Osteoblast (primary cell): Measurements from ENCODE around the gene CCDC159. TPM values are rescaled to one million over a fixed set of nuclear protein-coding genes. Genes with fewer than 3 reads are reported as not detected.
"Not testable (repeated sequence)": the region's sequence is repeated elsewhere in the genome, so short reads cannot be mapped to it uniquely, and the experiment has no call there.

Experiments used
- DNase-seq: peaks from one replicate; pipeline ENCODE4 v3.0.0; 2011; ENCODE audit warnings: low spot score, mixed read lengths; ENCODE audit not compliant: insufficient read length; ENCODE audit errors: missing footprints
- H2AFZ ChIP-seq: 2 replicates; pipeline ENCODE4 v1.6.0; 2011; ENCODE audit warnings: mild to moderate bottlenecking, low read length
- H3K27ac ChIP-seq: 2 replicates; pipeline ENCODE4 v1.5.1; 2011; ENCODE audit warnings: mild to moderate bottlenecking, low read depth, low read length, moderate library complexity
- H3K27me3 ChIP-seq: 2 replicates; pipeline ENCODE4 v1.6.0; 2012; ENCODE audit warnings: mild to moderate bottlenecking, control low read depth, inconsistent platforms, low read length, moderate library complexity; ENCODE audit not compliant: insufficient read depth
- H3K36me3 ChIP-seq: 2 replicates; pipeline ENCODE4 v1.5.1; 2011; ENCODE audit warnings: mild to moderate bottlenecking, low read length, control low read depth, moderate library complexity; ENCODE audit not compliant: insufficient read depth
- H3K4me1 ChIP-seq: 2 replicates; pipeline ENCODE4 v1.5.1; 2011; ENCODE audit warnings: mild to moderate bottlenecking, low read length, control low read depth, moderate library complexity; ENCODE audit not compliant: insufficient read depth
- H3K4me2 ChIP-seq: 2 replicates; pipeline ENCODE4 v1.6.0; 2011; ENCODE audit warnings: mild to moderate bottlenecking, low read length; ENCODE audit not compliant: insufficient read depth
- H3K4me3 ChIP-seq: fragments of 200-600 bp; sonication (generic); 3 replicates; pipeline ENCODE4 v1.5.1; 2012; ENCODE audit warnings: mild to moderate bottlenecking, low read length, inconsistent platforms; ENCODE audit not compliant: insufficient read depth
- H3K79me2 ChIP-seq: 2 replicates; pipeline ENCODE4 v1.6.0; 2012; ENCODE audit warnings: mild to moderate bottlenecking, low read length, control low read depth, inconsistent platforms; ENCODE audit not compliant: insufficient read depth
- H3K9me3 ChIP-seq: 2 replicates; pipeline ENCODE4 v1.5.1; 2011; ENCODE audit warnings: low read depth, low read length, control low read depth
- H4K20me1 ChIP-seq: 2 replicates; pipeline ENCODE4 v1.6.0; 2012; ENCODE audit warnings: mild to moderate bottlenecking, low read length, control low read depth; ENCODE audit not compliant: insufficient read depth
- CTCF ChIP-seq: IDR thresholded peaks from 2 replicates; pipeline ENCODE4 v1.5.1; 2011; ENCODE audit warnings: mild to moderate bottlenecking, low read depth, low read length, moderate library complexity; ENCODE audit errors: extremely low read depth
- total RNA-seq: library from RNA; depleted of rRNA; stranded (reverse); fragments of >200 nt; gene quantifications from 2 replicates; pipeline ENCODE4 v1.2.3, GENCODE V29; 2012

Gene CCDC159
- total RNA-seq, 1 donor = 4.0 TPM

GRCh38 chr19:11347546-11348039 lies 1.3 kb downstream of the CCDC159 start:
- no peak overlapping the region for H3K4me2 ChIP-seq
- no peak for TF ChIP-seq CTCF
- H3K79me2 ChIP-seq = no peaks in the 10 kb centered on the region

GRCh38 chr19:11349171-11349570 lies 2.9 kb downstream of the CCDC159 start:
- no peaks in the 10 kb centered on the region for H3K36me3 ChIP-seq
- H4K20me1 ChIP-seq = no peaks in the 10 kb centered on the region
- TF ChIP-seq CTCF = no peak
- H3K79me2 ChIP-seq = no peaks in the 10 kb centered on the region
- no peak overlapping the region for H3K4me2 ChIP-seq
- no peak overlapping the region for H3K27ac ChIP-seq
- H3K9me3 ChIP-seq = no peaks in the 10 kb centered on the region
- peak; percentile 52 for DNase-seq
- H3K4me1 ChIP-seq = peaks cover 18% of the 10 kb centered on the region
- no peak overlapping the region for H2AFZ ChIP-seq
- no peak overlapping the region for H3K4me3 ChIP-seq
- no peaks in the 10 kb centered on the region for H3K27me3 ChIP-seq

More at GRCh38 chr19:11347546-11348039, 1.3 kb downstream of the CCDC159 start:
- Histone ChIP-seq H3K4me1 (peaks cover 21% of the 10 kb centered on the region), H3K36me3 (peaks cover 4% of the 10 kb centered on the region), H2AFZ (no peak overlapping the region), H3K9me3 (no peaks in the 10 kb centered on the region), H3K27me3 (no peaks in the 10 kb centered on the region), H3K27ac (no peak overlapping the region), H3K4me3 (no peak overlapping the region), H4K20me1 (peaks cover 12% of the 10 kb centered on the region)
- no peak for DNase-seq

GRCh38 chr19:11354102-11354501 lies 7.8 kb downstream of the CCDC159 start:
- H3K27ac ChIP-seq, H3K9me3 ChIP-seq, H3K4me2 ChIP-seq, H3K4me1 ChIP-seq, H3K27me3 ChIP-seq, H2AFZ ChIP-seq, DNase-seq, H3K4me3 ChIP-seq, H3K36me3 ChIP-seq: not testable (repeated sequence)
- Histone ChIP-seq H4K20me1 (peaks cover 24% of the 10 kb centered on the region), H3K79me2 (peaks cover 11% of the 10 kb centered on the region)

- Histone ChIP-seq H3K4me1 (peaks cover 10% of the 10 kb centered on the region), H2AFZ (no peak within 1 kb of the TSS), H3K4me2 (peak within 1 kb of the TSS; percentile 92), H3K9me3 (no peaks in the 10 kb centered on the region), H3K27ac (no peak within 1 kb of the TSS), H4K20me1 (peaks cover 27% of the 10 kb centered on the region), H3K4me3 (peak within 1 kb of the TSS; percentile 74), H3K27me3 (no peaks in the 10 kb centered on the region), H3K79me2 (peaks cover 11% of the 10 kb centered on the region), H3K36me3 (peaks cover 12% of the 10 kb centered on the region)
- TF ChIP-seq CTCF = no peak
- peak; percentile 100 for DNase-seq
Measured at GRCh38 chr19:11355160-11356073, 9.1 kb downstream of the CCDC159 start, which contains the start of gene PLPPR2. PLPPR2 (plus strand) TSS chr19:11355432; CDS start chr19:11357674, 2,242 bp downstream.
